ENCODE results near the gene HOXA10.
A peak's percentile ranks its signal among the peaks of the same experiment; 100 is the strongest.

GRCh38 chr7:27196287-27196767, 22.2 kb upstream of the HOXA10 start:
- TF ChIP-seq CTCF (IDR thresholded peaks at IDR 0.05; ENCODE audit: low read depth, low read length, missing input control) (peak; percentile 71), YY1 (IDR thresholded peaks at IDR 0.05) (no peak), REST (IDR thresholded peaks at IDR 0.05) (no peak), MAX (IDR thresholded peaks at IDR 0.05) (no peak), EGR1 (IDR thresholded peaks at IDR 0.05; ENCODE audit: low read depth in 2 of 2) (no peak), JUND (IDR thresholded peaks at IDR 0.05) (no peak), ZBTB33 (IDR thresholded peaks at IDR 0.05) (no peak), FOXA1 (IDR thresholded peaks at IDR 0.05) (no peak), TAF1 (conservative IDR thresholded peaks at IDR 0.05) (no peak), RAD21 (IDR thresholded peaks at IDR 0.05) (peak; percentile 93 to 96), ATF3 (IDR thresholded peaks at IDR 0.05) (no peak), HNF4G (IDR thresholded peaks at IDR 0.05) (no peak), RXRA (IDR thresholded peaks at IDR 0.05) (no peak), GABPA (IDR thresholded peaks at IDR 0.05 in 1 of 2, conservative IDR thresholded peaks at IDR 0.05 in 1 of 2) (no peak)
